Neural crest cell (in vitro differentiated cells): ENCODE results near the gene TOMM70. TPM values are rescaled to one million over a fixed set of nuclear protein-coding genes. Genes with fewer than 3 reads are reported as not detected.

ENCODE experiments used
- DNase-seq: peaks from one replicate; pipeline ENCODE4 v3.0.0; 2021; ENCODE audit warnings: low read depth, mixed read lengths, low spot score
- H3K27ac Mint-ChIP-seq: one replicate; pipeline ENCODE4 v1.8.0; 2021; ENCODE audit warnings: mild to moderate bottlenecking, mixed read lengths; ENCODE audit not compliant: unreplicated experiment
- H3K27me3 Mint-ChIP-seq: 2 replicates; pipeline ENCODE4 v1.8.0; 2021; ENCODE audit warnings: low read depth, mild to moderate bottlenecking, mixed read lengths
- H3K36me3 Mint-ChIP-seq: 2 replicates; pipeline ENCODE4 v1.8.0; 2021; ENCODE audit warnings: low read depth, mild to moderate bottlenecking, mixed read lengths
- H3K4me1 Mint-ChIP-seq: 2 replicates; pipeline ENCODE4 v1.8.0; 2021; ENCODE audit warnings: mixed read lengths
- H3K4me3 Mint-ChIP-seq: one replicate; pipeline ENCODE4 v1.8.0; 2021; ENCODE audit warnings: mild to moderate bottlenecking, mixed read lengths
- H3K9me3 Mint-ChIP-seq: 2 replicates; pipeline ENCODE4 v1.8.0; 2021; ENCODE audit warnings: mixed read lengths
- total RNA-seq: library from RNA; stranded (reverse); gene quantifications from 2 replicates; pipeline ENCODE4 v1.2.1, GENCODE V29; 2021
- TF ChIP-seq, protein P1 (sequence below): fragments of 200-600 bp; sonication (generic); conservative IDR thresholded peaks from 2 replicates; pipeline ENCODE4 v1.5.0; 2021; ENCODE audit warnings: antibody characterized with exemption, mild to moderate bottlenecking

The TOMM70 gene
- total RNA-seq, 1 donor from 2014 or later, result 46.1 TPM

DNA sequence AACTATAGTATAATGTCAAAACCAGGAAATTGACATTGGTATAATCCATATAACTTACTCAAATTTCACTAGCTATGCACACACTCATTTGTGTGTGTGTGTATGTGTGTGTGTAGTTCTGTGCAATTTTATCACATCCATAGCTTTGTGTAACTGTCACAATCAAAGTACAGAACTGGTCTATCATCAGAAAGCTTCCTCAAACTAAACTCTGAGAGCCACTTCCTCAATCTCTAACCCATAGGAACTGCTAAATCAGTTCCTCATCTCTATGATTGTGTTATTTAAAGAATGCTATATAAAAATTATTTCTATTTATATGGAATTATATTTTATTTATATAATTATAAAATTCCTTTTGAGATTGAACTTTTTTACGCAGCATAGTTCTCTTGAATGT lies 18.5 kb upstream of the TOMM70 start:
- Mint-ChIP-seq H3K27me3 (no peaks in the 10 kb centered on the region), H3K9me3 (no peaks in the 10 kb centered on the region)

GRCh38 chr3:100416863-100417262 lies 16.0 kb upstream of the TOMM70 start:
- Mint-ChIP-seq H3K4me1 (peaks cover 5% of the 10 kb centered on the region), H3K9me3 (no peaks in the 10 kb centered on the region), H3K4me3 (no peak overlapping the region), H3K27me3 (no peaks in the 10 kb centered on the region), H3K27ac (no peak overlapping the region), H3K36me3 (peaks cover 21% of the 10 kb centered on the region)
- TF ChIP-seq, protein P1, sequence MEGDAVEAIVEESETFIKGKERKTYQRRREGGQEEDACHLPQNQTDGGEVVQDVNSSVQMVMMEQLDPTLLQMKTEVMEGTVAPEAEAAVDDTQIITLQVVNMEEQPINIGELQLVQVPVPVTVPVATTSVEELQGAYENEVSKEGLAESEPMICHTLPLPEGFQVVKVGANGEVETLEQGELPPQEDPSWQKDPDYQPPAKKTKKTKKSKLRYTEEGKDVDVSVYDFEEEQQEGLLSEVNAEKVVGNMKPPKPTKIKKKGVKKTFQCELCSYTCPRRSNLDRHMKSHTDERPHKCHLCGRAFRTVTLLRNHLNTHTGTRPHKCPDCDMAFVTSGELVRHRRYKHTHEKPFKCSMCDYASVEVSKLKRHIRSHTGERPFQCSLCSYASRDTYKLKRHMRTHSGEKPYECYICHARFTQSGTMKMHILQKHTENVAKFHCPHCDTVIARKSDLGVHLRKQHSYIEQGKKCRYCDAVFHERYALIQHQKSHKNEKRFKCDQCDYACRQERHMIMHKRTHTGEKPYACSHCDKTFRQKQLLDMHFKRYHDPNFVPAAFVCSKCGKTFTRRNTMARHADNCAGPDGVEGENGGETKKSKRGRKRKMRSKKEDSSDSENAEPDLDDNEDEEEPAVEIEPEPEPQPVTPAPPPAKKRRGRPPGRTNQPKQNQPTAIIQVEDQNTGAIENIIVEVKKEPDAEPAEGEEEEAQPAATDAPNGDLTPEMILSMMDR, result no peak
- no peak for DNase-seq

More for the DNA sequence above, 18.5 kb upstream of the TOMM70 start:
- H3K4me3 Mint-ChIP-seq, result no peak overlapping the region
- H3K36me3 Mint-ChIP-seq, result peaks cover 4% of the 10 kb centered on the region
- peaks cover 5% of the 10 kb centered on the region for H3K4me1 Mint-ChIP-seq
- DNase-seq, result no peak
- TF ChIP-seq, protein P1, result no peak
- H3K27ac Mint-ChIP-seq, result no peak overlapping the region

DNA sequence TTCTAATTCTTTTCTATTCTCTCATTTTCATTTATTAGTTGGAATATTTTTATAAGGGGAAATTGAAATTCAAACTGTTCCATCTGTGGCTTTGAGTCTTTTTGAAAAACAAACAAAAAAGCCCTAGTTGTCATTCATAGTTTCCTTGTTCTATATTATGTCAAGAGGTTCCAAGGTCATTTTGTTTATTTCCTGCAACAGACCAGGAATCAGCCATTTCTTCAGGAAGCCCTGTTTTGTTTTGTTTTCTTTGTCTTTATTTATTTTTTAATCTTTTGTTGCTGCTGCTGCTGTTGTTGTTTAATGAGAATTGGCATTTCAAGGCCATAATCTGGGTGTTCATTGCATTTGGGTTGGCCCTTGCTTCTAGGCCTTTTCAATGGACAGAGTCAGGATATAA lies 15.3 kb upstream of the TOMM70 start:
- no peak overlapping the region for H3K4me3 Mint-ChIP-seq
- DNase-seq, result no peak
- H3K4me1 Mint-ChIP-seq, result peaks cover 5% of the 10 kb centered on the region
- H3K27me3 Mint-ChIP-seq, result no peaks in the 10 kb centered on the region
- H3K9me3 Mint-ChIP-seq, result no peaks in the 10 kb centered on the region
- peaks cover 26% of the 10 kb centered on the region for H3K36me3 Mint-ChIP-seq
- TF ChIP-seq, protein P1, result no peak
- no peak overlapping the region for H3K27ac Mint-ChIP-seq

DNA sequence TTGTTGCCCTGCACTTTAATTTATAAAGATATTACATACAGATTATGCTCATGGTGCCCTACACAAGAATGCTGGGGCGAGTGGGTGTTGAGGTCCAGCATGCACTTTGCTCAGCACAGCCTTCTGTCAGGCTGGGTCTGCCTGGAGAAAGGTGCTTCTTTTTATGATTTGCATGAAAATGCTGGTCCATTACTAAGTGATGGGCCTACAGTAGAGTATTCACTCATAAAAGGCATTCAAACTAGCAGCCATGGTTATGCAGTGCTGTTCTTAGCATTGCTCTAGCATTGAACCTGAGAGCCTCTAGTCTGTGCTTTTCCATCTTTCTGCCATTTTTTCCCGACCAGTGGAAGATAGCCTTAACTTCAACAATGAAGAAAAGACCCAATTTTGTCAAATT lies 12.7 kb upstream of the TOMM70 start:
- TF ChIP-seq, protein P1, result no peak
- no peaks in the 10 kb centered on the region for H3K27me3 Mint-ChIP-seq
- H3K36me3 Mint-ChIP-seq, result peaks cover 34% of the 10 kb centered on the region
- peaks cover 3% of the 10 kb centered on the region for H3K4me1 Mint-ChIP-seq
- peaks cover 5% of the 10 kb centered on the region for H3K9me3 Mint-ChIP-seq
- H3K4me3 Mint-ChIP-seq, result no peak overlapping the region
- DNase-seq, result no peak
- no peak overlapping the region for H3K27ac Mint-ChIP-seq

GRCh38 chr3:100412912-100413590 lies 12.2 kb upstream of the TOMM70 start:
- H3K9me3 Mint-ChIP-seq, result peaks cover 5% of the 10 kb centered on the region
- no peaks in the 10 kb centered on the region for H3K4me1 Mint-ChIP-seq
- TF ChIP-seq, protein P1, result no peak
- no peak for DNase-seq
- H3K4me3 Mint-ChIP-seq, result no peak overlapping the region
- H3K27ac Mint-ChIP-seq, result no peak overlapping the region
- H3K27me3 Mint-ChIP-seq, result no peaks in the 10 kb centered on the region
- peaks cover 35% of the 10 kb centered on the region for H3K36me3 Mint-ChIP-seq
